Skin epidermis (tissue), 12 donors: ENCODE data around the gene IGFBP4.
"Not testable (repeated sequence)": the region's sequence is repeated elsewhere in the genome, so short reads cannot be mapped to it uniquely, and the experiment has no call there.

Source experiments
- H3K27ac ChIP-seq, 21 experiments: fragments of 200-600 bp; sonication (generic) in 11 of 21; one replicate each; pipeline ENCODE4 v1.5.0; 2020; ENCODE audit warnings: mild to moderate bottlenecking in 3 of 21, inconsistent platforms in 2 of 21, moderate library complexity in 2 of 21
- H3K4me3 ChIP-seq, 7 experiments: fragments of 200-600 bp; sonication (generic) in 2 of 7; one replicate each; pipeline ENCODE4 v1.5.0; 2020; ENCODE audit warnings: inconsistent platforms in 2 of 7, mild to moderate bottlenecking in 2 of 7, moderate library complexity in 1 of 7

The IGFBP4 gene

GRCh38 chr17:40443196-40443987, at the start of gene IGFBP4:
Gene IGFBP4 (plus strand): TSS chr17:40443450. CDS start chr17:40443736, 286 bp downstream.
- peak within 1 kb of the TSS; percentile 40 to 76 (median 53) for H3K4me3 ChIP-seq

DNA sequence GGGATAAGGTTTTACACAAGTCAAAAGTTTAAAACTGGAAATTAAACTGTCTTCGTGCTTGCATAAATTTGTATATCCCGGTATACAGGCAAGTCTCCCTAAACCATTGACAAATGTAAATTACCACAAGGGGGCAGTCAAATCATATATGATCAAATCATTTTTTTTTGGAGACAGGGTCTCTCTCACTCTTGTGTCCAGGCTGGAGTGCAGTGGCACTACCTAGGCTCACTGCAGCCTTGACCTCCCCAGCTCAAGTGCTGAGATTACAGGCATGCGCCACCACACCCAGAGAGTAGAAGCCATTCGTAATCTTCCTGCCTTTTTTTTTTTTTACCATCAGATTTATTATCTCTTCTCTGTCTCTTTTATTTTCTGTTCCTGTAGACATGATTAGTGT, 44.1 kb upstream of the IGFBP4 start:
- Histone ChIP-seq H3K27ac (no peak overlapping the region), H3K4me3 (no peak overlapping the region)

More at GRCh38 chr17:40443196-40443987, at the start of gene IGFBP4:
- peak within 1 kb of the TSS; percentile 51 to 94 (median 86) for H3K27ac ChIP-seq

DNA sequence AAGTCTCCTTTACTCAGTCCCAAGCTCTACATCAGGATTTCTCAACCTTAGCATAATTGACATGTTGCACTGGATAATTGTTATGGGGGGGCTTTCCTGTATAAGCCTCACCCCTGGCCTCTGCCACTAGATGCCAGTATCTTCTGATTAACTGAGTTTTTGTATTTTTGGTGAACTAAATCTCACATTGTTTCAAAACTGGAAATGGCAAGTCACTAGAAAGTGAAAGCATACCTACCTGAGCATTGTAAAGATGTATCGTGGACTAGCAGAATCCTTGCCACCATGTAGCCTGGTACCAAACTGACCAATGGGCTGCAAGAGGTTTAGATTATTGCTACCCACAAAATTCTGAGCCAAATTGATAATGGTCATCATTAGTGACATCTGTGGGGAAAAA, 40.6 kb upstream of the IGFBP4 start:
- Histone ChIP-seq H3K27ac (peak overlapping the region in 2 of 21 experiments; percentile 1 to 30), H3K4me3 (no peak overlapping the region)

DNA sequence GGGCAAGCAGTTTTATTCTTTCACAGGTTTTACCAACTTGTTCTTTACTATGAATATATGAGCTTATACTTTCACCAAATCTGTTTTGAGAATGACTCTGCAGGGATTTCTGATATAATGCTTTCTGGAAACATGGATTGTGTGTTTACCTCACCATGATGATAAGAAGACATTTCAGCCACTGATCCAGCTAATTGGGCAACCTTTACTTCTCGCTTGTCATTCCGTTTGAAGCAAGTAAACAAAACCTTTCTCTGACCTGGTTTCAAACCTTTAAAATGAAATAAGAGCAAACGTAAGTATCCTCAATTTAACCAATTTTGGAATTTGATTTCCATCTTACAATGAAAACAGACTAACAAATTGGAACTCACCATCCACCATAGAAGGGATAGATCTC, 39.2 kb upstream of the IGFBP4 start:
- Histone ChIP-seq H3K4me3 (no peak overlapping the region), H3K27ac (no peak overlapping the region)

GRCh38 chr17:40407460-40407859, 35.8 kb upstream of the IGFBP4 start:
- Histone ChIP-seq H3K27ac (no peak overlapping the region), H3K4me3 (no peak overlapping the region)

DNA sequence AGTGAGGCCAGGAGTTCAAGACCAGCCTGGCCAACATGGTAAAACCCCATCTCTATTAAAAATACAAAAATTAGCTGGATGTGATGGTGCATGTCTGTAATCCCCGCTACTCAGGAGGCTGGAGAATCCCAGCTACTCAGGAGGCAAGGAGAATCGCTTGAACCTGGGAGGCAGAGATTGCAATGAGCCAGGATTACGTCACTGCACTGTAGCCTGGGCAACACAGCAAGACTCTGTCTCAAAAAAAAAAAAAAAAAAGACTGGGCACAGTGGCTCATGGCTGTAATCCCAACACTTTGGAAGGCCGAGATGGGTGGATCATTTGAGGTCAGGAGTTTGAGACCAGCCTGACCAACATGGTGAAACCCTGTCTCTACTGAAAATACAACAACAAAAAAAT, 33.7 kb upstream of the IGFBP4 start:
- H3K27ac ChIP-seq, H3K4me3 ChIP-seq: not testable (repeated sequence)

DNA sequence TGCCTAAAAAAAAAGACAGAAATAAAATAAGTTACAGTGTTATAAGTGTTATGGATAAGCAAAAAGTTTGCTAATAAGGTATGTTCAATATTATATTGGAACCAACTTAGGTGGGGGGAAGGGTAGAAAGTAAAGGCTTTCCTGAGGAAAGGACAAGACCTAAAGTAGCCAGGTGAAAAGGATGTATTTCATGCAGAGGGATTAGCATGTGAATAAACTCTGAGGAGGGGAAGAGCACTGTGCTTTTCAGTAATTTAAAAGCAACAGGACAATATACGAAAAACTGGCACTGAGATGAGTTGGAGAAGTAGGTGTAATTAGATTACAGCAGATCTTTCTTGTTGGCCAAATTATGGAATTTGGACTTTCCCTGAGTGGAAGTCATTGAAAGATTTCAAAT, 33.2 kb upstream of the IGFBP4 start:
- Histone ChIP-seq H3K4me3 (no peak overlapping the region), H3K27ac (no peak overlapping the region)

DNA sequence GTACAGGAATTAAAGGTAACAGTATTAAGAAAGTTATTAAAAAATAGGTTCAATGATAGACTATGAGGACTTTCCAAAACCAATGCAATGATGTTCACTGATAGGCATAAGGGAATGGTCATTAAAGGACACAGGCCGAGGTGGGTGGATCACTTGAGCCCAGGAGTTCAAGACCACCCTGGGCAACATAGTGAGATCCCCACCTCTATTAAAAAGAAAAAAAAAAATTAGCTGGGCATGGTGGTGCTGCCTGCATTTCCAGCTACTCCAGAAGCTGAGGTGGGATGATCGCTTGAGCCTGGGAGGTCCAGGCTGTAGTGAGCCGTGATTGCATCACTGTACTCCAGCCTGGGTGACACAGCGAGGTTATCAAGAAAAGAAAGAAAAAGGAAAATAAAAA, 31.4 kb upstream of the IGFBP4 start:
- Histone ChIP-seq H3K4me3 (no peak overlapping the region), H3K27ac (no peak overlapping the region)

GRCh38 chr17:40412880-40413279, 30.4 kb upstream of the IGFBP4 start:
- H3K27ac ChIP-seq, result no peak overlapping the region
- no peak overlapping the region for H3K4me3 ChIP-seq

DNA sequence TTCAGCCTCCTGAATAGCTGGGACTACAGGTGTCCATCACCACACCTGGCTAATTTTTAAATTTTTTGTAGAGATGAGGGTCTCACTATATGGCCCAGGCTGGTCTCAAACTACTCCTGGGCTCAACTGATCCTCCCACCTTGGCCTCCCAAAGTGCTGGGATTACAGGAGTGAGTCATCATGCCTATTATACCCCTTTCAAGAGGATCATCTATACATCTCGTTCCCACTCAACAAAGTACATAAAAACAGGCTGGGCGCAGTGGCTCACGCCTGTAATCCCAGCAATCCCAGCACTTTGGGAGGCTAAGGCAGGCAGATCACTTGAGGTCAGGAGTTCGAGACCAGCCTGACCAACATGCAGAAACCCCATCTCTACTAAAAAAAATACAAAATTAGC, 28.9 kb upstream of the IGFBP4 start:
- H3K4me3 ChIP-seq, H3K27ac ChIP-seq: not testable (repeated sequence)

DNA sequence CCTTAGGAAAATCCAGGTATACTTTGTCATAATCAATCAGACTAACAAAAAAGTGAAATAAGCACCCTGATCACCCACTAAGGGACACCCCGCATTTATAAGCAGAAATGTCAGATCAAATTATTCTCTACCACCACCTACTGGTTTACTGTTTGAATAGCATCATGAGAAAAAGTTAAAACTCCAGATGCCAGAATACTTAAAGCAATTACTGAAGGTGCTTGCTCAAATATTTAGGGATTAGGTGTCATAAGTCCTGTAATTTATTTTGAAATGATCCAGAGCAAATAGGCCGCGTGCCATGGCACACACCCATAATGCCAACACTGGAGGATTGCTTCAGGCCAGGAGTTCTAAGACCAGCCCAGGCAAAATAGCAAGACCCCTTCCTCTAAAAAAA, 27.9 kb upstream of the IGFBP4 start:
- H3K4me3 ChIP-seq, result no peak overlapping the region

GRCh38 chr17:40416671-40417070, 26.6 kb upstream of the IGFBP4 start:
- H3K4me3 ChIP-seq, result peak overlapping the region in 5 of 7 experiments; percentile 49 to 92 (median 65)
- peak overlapping the region in 1 of 21 experiments; percentile 15 for H3K27ac ChIP-seq

More for the DNA sequence above, 27.9 kb upstream of the IGFBP4 start:
- no peak overlapping the region for H3K27ac ChIP-seq

DNA sequence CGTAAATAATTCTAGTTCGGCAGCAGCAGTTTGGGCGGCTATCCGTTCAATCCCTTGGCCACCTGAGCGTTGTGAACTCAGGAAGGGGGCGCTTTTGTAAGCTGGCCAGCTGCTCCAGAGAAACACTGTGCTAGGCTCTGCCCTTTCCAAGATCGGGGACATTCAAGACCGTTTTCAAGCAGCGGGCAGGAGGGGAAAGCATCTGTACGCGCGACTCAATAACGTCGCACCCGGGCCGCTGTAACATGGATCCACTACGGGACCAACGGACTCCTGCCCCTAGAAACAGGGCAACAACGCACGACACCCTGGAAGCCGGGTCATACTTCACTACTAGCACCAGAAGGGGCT, 26.0 kb upstream of the IGFBP4 start:
- peak overlapping the region in 13 of 21 experiments; percentile 6 to 87 (median 38) for H3K27ac ChIP-seq
- H3K4me3 ChIP-seq, result peak overlapping the region; percentile 49 to 92 (median 67)

- peak within 1 kb of the TSS; percentile 49 to 92 (median 67) for H3K4me3 ChIP-seq
- peak within 1 kb of the TSS in 18 of 21 experiments; percentile 15 to 87 (median 56) for H3K27ac ChIP-seq
These were observed 25.4 kb upstream of the IGFBP4 start, which contains the start of gene TOP2A for GRCh38 chr17:40417609-40418427. Gene TOP2A (minus strand): TSS chr17:40417896. CDS start chr17:40417791, 105 bp downstream.

- Histone ChIP-seq H3K4me3 (peak overlapping the region; percentile 49 to 92 (median 67)), H3K27ac (peak overlapping the region in 18 of 21 experiments; percentile 1 to 87 (median 50))
These were observed 24.9 kb upstream of the IGFBP4 start for GRCh38 chr17:40418428-40418706.

GRCh38 chr17:40419559-40420331, 23.5 kb upstream of the IGFBP4 start:
- H3K27ac ChIP-seq, result peak overlapping the region in 2 of 21 experiments; percentile 18 to 43
- H3K4me3 ChIP-seq, result no peak overlapping the region

DNA sequence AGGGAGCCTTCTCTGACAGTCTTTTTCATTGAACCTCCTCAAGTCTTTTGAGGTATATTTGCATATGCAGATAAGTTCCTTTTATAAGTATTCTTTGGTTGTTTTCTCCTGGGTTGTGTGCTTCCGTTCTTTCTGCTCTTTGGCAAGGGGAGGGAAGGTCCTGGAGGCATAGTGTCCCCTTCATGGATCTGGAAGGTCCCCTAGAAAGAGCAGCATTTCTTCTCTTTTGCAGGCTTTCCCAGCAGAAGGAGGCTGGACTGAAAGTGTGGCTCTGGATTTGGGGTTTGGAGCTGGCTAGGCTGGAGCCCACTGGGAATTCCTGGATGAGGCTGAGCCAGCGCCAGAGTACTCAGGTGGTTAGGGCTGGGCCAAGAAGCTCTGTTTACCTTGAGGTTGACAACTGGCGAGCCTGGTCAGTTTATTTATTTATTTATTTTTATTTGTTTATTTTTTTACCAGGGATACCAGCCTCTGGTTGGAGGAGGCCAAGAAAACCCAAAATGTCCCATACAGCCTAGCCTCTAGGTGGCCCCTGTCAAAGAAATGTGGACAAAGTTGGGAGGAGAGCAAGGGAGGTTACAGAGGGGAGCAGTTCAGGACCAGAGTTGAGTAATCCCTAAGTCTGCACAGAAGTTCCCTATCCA, 20.1 kb upstream of the IGFBP4 start:
- no peak overlapping the region for H3K27ac ChIP-seq
- H3K4me3 ChIP-seq, result no peak overlapping the region

DNA sequence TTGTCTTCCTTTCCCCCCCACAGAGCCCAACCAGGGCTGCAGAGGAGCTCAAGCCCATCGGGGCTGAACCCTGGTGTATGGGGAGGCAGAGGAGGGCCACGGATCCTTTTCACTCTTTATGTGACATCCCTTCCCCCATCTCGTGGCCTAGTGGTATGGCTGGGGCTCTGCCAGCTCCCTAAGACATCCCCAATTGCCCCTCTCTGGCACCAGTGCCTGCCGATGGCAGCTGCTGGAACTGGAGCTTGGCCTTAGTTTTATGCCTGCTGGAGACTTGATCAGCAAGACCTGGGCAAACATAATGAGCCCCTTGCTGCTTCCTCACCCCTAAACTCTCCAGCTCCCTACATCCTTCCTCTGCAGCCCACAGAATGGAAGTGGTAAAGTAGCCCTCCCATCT, 17.5 kb upstream of the IGFBP4 start:
- no peak overlapping the region for H3K27ac ChIP-seq

GRCh38 chr17:40427002-40427491, 16.2 kb upstream of the IGFBP4 start:
- H3K4me3 ChIP-seq, result no peak overlapping the region
- H3K27ac ChIP-seq, result peak overlapping the region in 2 of 21 experiments; percentile 35 to 37

More for the DNA sequence above, 17.5 kb upstream of the IGFBP4 start:
- H3K4me3 ChIP-seq, result no peak overlapping the region
